ENCODE data around the gene USP43.

Gene USP43

GRCh38 chr17:9772658-9773057 is 127.3 kb downstream of the USP43 start:
- no peaks in the 10 kb centered on the region; the same call in 1 of the 2 replicates for H3K27me3 ChIP-seq (replicated peaks; ENCODE audit: insufficient read depth, low read length)
- no peaks in the 10 kb centered on the region for H3K79me2 ChIP-seq (ENCODE audit: low read length)
- no peak overlapping the region for H3K27ac ChIP-seq (ENCODE audit: low read length)
- no peaks in the 10 kb centered on the region for H4K20me1 ChIP-seq (ENCODE audit: insufficient read depth, low read length)
- DNase-seq, result no peak
- no peaks in the 10 kb centered on the region for H3K4me1 ChIP-seq (ENCODE audit: low read length)
- no peaks in the 10 kb centered on the region for H3K9me2 ChIP-seq (replicated peaks; ENCODE audit: insufficient read depth, low read length)
- TF ChIP-seq EZH2phosphoT487 (IDR thresholded peaks at IDR 0.05; ENCODE audit: low read length) (no peak), EZH2 (optimal IDR thresholded peaks at IDR 0.05; ENCODE audit: low read depth, low read length) (no peak)
- TF ChIP-seq, protein P1, sequence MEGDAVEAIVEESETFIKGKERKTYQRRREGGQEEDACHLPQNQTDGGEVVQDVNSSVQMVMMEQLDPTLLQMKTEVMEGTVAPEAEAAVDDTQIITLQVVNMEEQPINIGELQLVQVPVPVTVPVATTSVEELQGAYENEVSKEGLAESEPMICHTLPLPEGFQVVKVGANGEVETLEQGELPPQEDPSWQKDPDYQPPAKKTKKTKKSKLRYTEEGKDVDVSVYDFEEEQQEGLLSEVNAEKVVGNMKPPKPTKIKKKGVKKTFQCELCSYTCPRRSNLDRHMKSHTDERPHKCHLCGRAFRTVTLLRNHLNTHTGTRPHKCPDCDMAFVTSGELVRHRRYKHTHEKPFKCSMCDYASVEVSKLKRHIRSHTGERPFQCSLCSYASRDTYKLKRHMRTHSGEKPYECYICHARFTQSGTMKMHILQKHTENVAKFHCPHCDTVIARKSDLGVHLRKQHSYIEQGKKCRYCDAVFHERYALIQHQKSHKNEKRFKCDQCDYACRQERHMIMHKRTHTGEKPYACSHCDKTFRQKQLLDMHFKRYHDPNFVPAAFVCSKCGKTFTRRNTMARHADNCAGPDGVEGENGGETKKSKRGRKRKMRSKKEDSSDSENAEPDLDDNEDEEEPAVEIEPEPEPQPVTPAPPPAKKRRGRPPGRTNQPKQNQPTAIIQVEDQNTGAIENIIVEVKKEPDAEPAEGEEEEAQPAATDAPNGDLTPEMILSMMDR (IDR thresholded peaks at IDR 0.05; ENCODE audit: low read length), result no peak
- H3K4me2 ChIP-seq (ENCODE audit: low read depth, low read length), result no peak overlapping the region
- no peak overlapping the region for H3K9ac ChIP-seq (ENCODE audit: low read length)
- H3K4me3 ChIP-seq (ENCODE audit: low read length), result no peak overlapping the region
- no peaks in the 10 kb centered on the region for H3F3A ChIP-seq (ENCODE audit: insufficient read depth, low read length)
- no peaks in the 10 kb centered on the region for H3K9me3 ChIP-seq (replicated peaks; ENCODE audit: insufficient read depth, low read length)
- no peaks in the 10 kb centered on the region for H3K36me3 ChIP-seq (replicated peaks; ENCODE audit: insufficient read depth, low read length)
- no peak overlapping the region for H2AFZ ChIP-seq (ENCODE audit: low read length)

- no peak for DNase-seq
- Histone ChIP-seq H3K4me3 (ENCODE audit: low read length) (no peak overlapping the region), H3K9ac (ENCODE audit: low read length) (no peak overlapping the region), H3K9me3 (replicated peaks; ENCODE audit: insufficient read depth, low read length) (no peaks in the 10 kb centered on the region), H3K4me2 (ENCODE audit: low read depth, low read length) (no peak overlapping the region), H3F3A (ENCODE audit: insufficient read depth, low read length) (no peaks in the 10 kb centered on the region), H3K79me2 (ENCODE audit: low read length) (no peaks in the 10 kb centered on the region), H3K36me3 (replicated peaks; ENCODE audit: insufficient read depth, low read length) (no peaks in the 10 kb centered on the region), H3K4me1 (ENCODE audit: low read length) (no peaks in the 10 kb centered on the region), H3K27me3 (replicated peaks; ENCODE audit: insufficient read depth, low read length) (no peaks in the 10 kb centered on the region; the same call in 1 of the 2 replicates), H4K20me1 (ENCODE audit: insufficient read depth, low read length) (no peaks in the 10 kb centered on the region), H3K27ac (ENCODE audit: low read length) (no peak overlapping the region), H3K9me2 (replicated peaks; ENCODE audit: insufficient read depth, low read length) (no peaks in the 10 kb centered on the region), H2AFZ (ENCODE audit: low read length) (no peak overlapping the region)
- no peak for TF ChIP-seq EZH2 (optimal IDR thresholded peaks at IDR 0.05; ENCODE audit: low read depth, low read length)
- no peak for TF ChIP-seq EZH2phosphoT487 (IDR thresholded peaks at IDR 0.05; ENCODE audit: low read length)
- TF ChIP-seq, protein P1 (IDR thresholded peaks at IDR 0.05; ENCODE audit: low read length), result no peak
These were observed 131.6 kb downstream of the USP43 start for GRCh38 chr17:9776911-9777310.

All from MM.1S (cell line).